NB4 (cell line): Measurements from ENCODE around the gene TGM6.

ENCODE experiments used
- DNase-seq: peaks from one replicate; pipeline ENCODE4 v3.0.0; 2010; ENCODE audit warnings: low read depth
- H3K4me3 ChIP-seq: one replicate; pipeline ENCODE4 v1.5.1; 2011; ENCODE audit warnings: mild to moderate bottlenecking, low read depth, low read length, moderate library complexity
- CTCF ChIP-seq: IDR thresholded peaks from one replicate; pipeline ENCODE4 v1.5.1; 2012; ENCODE audit warnings: low read depth, low read length
- MYC ChIP-seq: IDR thresholded peaks from 2 replicates; pipeline ENCODE4 v1.6.1; 2011; ENCODE audit warnings: low read depth, low read length
- POLR2A ChIP-seq: IDR thresholded peaks from 2 replicates; pipeline ENCODE4 v1.6.1; 2011; ENCODE audit warnings: mild to moderate bottlenecking; ENCODE audit not compliant: insufficient read length; ENCODE audit errors: extremely low read depth
- TF ChIP-seq, protein P1 (sequence below): IDR thresholded peaks from 2 replicates; pipeline ENCODE4 v1.6.1; 2011; ENCODE audit warnings: low read depth, low read length

Gene TGM6

GRCh38 chr20:2398449-2398848, 17.7 kb downstream of the TGM6 start:
- peak; percentile 81 for DNase-seq
- H3K4me3 ChIP-seq: no peak overlapping the region
- TF ChIP-seq, protein P1, sequence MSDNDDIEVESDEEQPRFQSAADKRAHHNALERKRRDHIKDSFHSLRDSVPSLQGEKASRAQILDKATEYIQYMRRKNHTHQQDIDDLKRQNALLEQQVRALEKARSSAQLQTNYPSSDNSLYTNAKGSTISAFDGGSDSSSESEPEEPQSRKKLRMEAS: no peak
- TF ChIP-seq CTCF (no peak), MYC (no peak), POLR2A (no peak)

- H3K4me3 ChIP-seq: no peak overlapping the region
- no peak for DNase-seq
- TF ChIP-seq, protein P1: no peak
Observed at GRCh38 chr20:2399390-2399789, 18.7 kb downstream of the TGM6 start.

DNA sequence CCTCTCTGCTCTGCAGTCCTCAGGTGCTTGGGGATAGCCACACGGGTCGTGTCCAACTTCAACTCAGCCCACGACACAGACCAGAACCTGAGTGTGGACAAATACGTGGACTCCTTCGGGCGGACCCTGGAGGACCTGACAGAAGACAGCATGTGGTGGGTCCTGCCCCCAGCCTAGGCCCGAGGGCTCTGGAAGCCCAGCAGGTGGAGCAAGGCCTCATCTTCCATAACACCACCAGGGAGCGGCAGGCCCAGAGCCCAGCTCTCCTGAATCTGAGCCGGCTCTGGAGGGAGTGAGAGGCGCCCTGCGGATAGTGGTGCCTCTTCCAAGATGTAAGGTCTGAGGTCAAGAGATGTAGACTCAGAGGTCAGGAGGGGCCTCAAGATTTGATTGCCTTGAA, 19.6 kb downstream of the TGM6 start:
- TF ChIP-seq POLR2A (no peak), MYC (no peak), CTCF (no peak)
- TF ChIP-seq, protein P1: no peak
- H3K4me3 ChIP-seq: no peak overlapping the region
- DNase-seq: no peak

DNA sequence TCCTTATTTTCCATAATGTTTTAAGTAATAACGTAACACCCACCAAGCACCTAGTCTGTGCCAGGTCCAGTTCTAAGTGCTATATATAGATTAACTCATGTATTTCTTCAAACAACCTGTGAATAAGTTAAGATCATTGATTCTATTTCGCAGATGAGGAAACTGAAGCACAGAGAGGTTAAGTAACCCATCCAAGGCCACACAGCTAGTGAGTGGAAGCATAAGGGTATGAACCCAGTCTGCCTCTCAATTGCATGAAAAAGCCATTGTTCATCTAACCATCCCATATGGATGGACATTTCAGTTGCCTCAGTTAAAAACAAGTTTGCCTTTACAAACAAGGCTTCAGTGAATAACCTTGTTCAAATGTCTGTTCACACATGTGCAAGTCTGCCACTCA, 20.8 kb downstream of the TGM6 start:
- TF ChIP-seq POLR2A (no peak), CTCF (no peak), MYC (no peak)
- TF ChIP-seq, protein P1: no peak
- DNase-seq: no peak
- H3K4me3 ChIP-seq: no peak overlapping the region

DNA sequence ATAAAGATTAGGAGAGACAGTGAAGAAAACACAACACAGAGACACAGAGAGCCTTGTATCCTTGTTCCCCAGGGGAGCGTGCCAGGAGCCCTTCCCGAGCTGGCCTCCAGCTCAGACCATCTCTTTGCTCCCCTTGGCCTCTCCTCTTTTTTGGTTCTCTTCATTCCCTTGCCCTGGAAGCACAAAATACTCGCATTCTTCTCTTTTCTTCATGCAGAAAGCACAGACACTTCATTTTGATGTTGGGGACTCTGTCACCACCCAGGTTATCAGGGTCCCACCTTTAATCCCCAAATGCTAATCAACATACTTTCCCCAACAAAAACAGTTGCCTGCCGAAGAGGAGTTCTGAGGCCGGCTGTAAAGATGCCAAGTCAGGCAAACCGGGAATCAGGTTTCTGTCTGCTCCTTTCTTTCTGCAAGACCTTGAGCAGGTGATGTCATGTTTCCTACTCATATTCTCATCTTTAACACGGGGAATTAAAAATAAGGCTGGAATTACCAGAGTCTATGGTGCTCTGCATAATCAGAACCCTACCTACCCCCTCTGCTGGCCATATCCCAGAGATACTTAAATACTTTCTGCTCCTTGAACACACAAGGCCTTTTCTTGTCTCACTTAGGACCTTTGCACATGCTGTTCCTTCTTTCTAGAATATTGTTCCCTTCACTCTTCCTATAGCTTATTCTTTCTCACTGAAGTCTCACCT, 21.7 kb downstream of the TGM6 start:
- TF ChIP-seq POLR2A (no peak), MYC (no peak), CTCF (peak; percentile 30)
- TF ChIP-seq, protein P1: no peak
- no peak overlapping the region for H3K4me3 ChIP-seq
- peak; percentile 39 for DNase-seq

DNA sequence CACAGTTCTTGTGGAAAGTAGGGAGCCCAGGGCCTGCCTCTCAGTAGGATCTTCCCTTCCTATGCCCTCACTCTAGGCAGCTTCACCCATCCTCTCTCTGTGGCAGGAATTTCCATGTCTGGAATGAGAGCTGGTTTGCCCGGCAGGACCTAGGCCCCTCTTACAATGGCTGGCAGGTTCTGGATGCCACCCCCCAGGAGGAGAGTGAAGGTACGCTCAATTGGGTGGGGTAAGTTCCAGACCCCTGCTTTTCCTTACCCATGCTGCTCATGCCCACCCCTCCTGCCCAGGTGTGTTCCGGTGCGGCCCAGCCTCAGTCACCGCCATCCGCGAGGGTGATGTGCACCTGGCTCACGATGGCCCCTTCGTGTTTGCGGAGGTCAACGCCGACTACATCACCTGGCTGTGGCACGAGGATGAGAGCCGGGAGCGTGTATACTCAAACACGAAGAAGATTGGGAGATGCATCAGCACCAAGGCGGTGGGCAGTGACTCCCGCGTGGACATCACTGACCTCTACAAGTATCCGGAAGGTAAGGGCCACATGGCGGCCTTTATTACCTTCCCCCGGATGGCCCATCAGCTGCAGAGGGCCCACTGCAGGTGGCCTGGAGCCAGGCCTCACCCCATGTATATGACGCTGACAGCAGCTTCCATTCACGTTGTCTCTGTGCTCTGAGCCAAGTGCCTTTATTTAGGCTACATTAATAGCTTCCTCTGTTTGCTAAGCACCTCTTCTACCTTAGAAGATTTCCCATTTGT, 22.8 kb downstream of the TGM6 start:
- TF ChIP-seq, protein P1: no peak
- no peak for TF ChIP-seq MYC
- TF ChIP-seq POLR2A: no peak
- no peak for TF ChIP-seq CTCF
- DNase-seq: no peak
- H3K4me3 ChIP-seq: no peak overlapping the region
